ENCODE measurements around the gene ATP8A2.

Gene ATP8A2

DNA sequence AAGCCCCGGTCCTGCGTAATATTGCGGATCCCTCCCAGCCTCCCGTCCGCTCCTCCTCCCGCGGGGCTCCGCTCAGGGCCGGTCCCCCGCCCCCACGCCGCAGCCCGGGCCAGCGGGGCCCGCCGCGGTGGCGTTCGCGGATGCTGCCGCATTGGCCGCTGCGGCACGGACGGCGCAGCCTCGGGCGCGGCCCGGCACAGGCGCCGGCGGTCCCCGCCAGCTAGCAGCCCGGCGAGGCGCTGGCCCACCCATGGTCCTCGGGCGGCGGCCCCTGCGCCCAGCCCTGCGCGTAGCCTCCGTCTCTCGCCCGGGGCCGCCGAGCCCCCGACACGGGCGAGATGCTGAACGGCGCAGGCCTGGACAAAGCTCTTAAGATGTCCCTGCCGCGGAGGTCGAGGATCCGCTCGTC, at the start of gene ATP8A2:
Gene ATP8A2 (plus strand): TSS at position 100 of the 409 bp plus-strand sequence. CDS start 239 bp downstream, at position 339.
- peak within 1 kb of the TSS; percentile 14 for H3K4me3 ChIP-seq (replicated peaks; ENCODE audit: low read depth, low read length)

DNA sequence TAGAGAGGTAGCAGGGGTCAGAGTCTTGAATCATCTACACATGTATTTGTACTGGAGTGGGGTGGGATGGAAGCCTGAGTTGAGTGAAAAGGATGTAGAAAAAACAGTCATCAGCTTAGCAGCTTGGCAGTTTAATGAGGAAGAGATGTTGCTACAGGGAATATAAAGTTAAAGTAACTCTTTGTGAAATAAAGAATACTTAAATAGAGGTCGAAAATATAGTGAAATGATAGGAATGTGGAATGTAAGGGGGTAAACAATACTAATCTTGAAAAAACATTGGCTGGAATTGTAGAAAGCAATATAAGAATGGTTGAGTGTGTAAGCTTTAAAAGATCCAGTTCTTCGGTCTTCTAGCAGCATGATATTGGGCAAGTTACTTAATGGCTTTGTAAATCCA, 47.7 kb upstream of the ATP8A2 start:
- no peak overlapping the region for H3K4me3 ChIP-seq (replicated peaks; ENCODE audit: low read depth, low read length)
- TF ChIP-seq, protein P1, sequence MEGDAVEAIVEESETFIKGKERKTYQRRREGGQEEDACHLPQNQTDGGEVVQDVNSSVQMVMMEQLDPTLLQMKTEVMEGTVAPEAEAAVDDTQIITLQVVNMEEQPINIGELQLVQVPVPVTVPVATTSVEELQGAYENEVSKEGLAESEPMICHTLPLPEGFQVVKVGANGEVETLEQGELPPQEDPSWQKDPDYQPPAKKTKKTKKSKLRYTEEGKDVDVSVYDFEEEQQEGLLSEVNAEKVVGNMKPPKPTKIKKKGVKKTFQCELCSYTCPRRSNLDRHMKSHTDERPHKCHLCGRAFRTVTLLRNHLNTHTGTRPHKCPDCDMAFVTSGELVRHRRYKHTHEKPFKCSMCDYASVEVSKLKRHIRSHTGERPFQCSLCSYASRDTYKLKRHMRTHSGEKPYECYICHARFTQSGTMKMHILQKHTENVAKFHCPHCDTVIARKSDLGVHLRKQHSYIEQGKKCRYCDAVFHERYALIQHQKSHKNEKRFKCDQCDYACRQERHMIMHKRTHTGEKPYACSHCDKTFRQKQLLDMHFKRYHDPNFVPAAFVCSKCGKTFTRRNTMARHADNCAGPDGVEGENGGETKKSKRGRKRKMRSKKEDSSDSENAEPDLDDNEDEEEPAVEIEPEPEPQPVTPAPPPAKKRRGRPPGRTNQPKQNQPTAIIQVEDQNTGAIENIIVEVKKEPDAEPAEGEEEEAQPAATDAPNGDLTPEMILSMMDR (IDR thresholded peaks at IDR 0.05; ENCODE audit: low read length, missing control alignments) = no peak
- DNase-seq (ENCODE audit: low read depth) = no peak

More for the DNA sequence above, at the start of gene ATP8A2:
- TF ChIP-seq, protein P1 (IDR thresholded peaks at IDR 0.05; ENCODE audit: low read length, missing control alignments) = no peak
- DNase-seq (ENCODE audit: low read depth) = no peak

DNA sequence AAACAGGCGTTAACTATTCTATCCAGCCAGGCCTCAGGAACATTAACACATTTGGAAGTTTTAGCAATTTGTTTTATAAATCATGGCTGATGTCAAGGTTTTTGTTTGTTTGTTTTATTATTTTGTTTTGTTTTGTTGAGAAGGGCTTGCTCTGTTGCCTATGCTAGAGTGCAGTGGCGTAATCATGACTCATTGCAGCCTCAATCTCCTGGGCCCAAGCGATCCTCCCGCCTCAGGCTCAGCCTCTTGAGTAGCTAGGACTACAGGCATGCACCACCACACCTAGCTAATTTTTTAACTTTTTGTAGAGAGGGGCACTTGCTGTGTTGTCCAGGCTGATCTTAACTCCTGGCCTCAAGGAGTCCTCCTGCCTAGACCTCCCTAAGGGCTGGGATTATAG, 42.1 kb upstream of the ATP8A2 start:
- peak; percentile 50 for DNase-seq (ENCODE audit: low read depth)
- no peak overlapping the region for H3K4me3 ChIP-seq (replicated peaks; ENCODE audit: low read depth, low read length)
- TF ChIP-seq, protein P1 (IDR thresholded peaks at IDR 0.05; ENCODE audit: low read length, missing control alignments) = no peak

DNA sequence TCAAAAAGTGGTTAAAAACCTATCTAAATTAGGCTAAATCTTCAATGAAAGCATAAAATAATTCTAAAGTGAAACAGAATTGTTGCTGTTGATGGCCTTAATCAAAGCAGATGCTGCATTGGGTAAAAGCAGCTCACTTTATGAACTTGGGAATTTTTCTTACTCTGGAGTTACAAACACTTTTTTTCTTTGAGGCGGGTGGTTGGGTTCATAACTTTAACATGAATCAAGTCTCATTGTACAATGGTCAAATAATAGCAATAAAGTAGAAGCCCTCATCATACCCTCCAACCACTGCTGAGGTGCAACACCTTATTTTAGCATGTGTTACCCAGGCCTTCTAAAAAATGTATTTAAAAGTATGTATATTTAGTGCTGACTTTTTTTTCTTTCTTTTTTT, 41.2 kb upstream of the ATP8A2 start:
- no peak overlapping the region for H3K4me3 ChIP-seq (replicated peaks; ENCODE audit: low read depth, low read length)
- peak; percentile 19 for DNase-seq (ENCODE audit: low read depth)
- TF ChIP-seq, protein P1 (IDR thresholded peaks at IDR 0.05; ENCODE audit: low read length, missing control alignments) = no peak

DNA sequence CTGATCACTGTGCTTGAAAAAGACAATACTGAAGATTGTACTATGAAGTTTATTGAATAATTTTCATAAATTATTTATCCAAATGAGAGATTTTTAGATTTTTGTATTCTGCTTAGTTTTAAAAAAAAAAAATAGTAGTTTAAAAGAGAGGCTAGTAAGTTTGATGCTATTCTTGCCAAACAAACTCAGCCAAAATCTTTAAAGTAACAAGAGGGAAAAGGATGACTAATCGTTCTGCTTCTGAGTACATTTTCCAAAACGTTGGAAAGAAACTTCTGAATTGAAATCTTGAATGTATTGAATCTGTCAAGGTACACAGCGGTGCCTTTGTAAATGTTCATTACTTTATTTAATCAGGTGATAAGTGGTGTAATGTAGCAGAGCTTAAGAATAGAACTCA, 35.9 kb upstream of the ATP8A2 start:
- TF ChIP-seq, protein P1 (IDR thresholded peaks at IDR 0.05; ENCODE audit: low read length, missing control alignments) = no peak

DNA sequence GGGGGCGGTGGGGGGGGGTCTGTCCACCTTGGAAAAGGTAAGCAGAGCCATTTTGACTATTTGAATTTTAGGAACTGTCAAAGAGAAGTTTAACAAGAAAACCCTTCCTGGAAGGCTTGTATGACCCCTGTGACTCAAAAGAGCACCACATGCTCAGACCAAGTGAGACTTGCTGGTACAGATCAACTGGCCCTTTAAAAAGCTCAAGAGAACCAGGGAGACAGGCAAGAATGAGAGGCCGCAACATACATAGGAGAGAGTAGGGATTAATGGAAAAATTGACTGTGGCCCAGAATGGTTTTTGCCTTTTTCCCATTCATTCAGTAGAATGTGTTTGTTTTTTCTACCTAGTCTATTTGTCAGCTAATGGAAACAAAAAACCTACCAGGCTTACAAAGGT, 26.2 kb upstream of the ATP8A2 start:
- TF ChIP-seq, protein P1 (IDR thresholded peaks at IDR 0.05; ENCODE audit: low read length, missing control alignments) = no peak
- H3K4me3 ChIP-seq (replicated peaks; ENCODE audit: low read depth, low read length) = no peak overlapping the region
- DNase-seq (ENCODE audit: low read depth) = no peak

More for the DNA sequence above, 35.9 kb upstream of the ATP8A2 start:
- peak; percentile 17 for DNase-seq (ENCODE audit: low read depth)
- no peak overlapping the region for H3K4me3 ChIP-seq (replicated peaks; ENCODE audit: low read depth, low read length)

DNA sequence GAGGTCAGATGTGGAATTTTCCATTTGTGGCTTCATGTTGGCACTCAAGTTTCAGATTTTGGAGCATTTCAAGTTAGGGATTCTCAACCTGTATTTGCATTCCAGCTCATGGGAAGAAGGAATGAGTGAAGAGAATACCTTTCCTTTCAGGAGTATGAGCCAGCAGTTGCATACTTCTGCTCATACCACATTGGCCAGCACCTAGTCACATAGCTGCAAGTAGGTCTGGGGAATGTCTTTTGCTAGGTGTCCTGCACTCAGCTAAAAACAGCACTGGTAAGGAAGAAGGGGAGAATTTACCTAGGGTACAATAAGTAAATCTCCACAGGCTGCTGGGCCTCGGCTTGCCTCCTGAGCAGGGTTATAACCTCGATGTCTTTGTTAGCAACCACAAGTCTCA, 24.6 kb upstream of the ATP8A2 start:
- DNase-seq (ENCODE audit: low read depth) = no peak
- TF ChIP-seq, protein P1 (IDR thresholded peaks at IDR 0.05; ENCODE audit: low read length, missing control alignments) = no peak
- no peak overlapping the region for H3K4me3 ChIP-seq (replicated peaks; ENCODE audit: low read depth, low read length)
